HCT116 (cell line): ENCODE results near the gene SCN2B.

Experiments
- EGR1 ChIP-seq: IDR thresholded peaks from 2 replicates; pipeline ENCODE4 v1.6.1; 2012; ENCODE audit warnings: low read depth
- ELF1 ChIP-seq: IDR thresholded peaks from 2 replicates; pipeline ENCODE4 v1.6.1; 2012; ENCODE audit warnings: low read depth, borderline replicate concordance
- JUND ChIP-seq: IDR thresholded peaks from 2 replicates; pipeline ENCODE4 v1.6.1; 2012
- POLR2A ChIP-seq: IDR thresholded peaks from 2 replicates; pipeline ENCODE4 v1.7.0; 2011; ENCODE audit warnings: borderline replicate concordance; ENCODE audit not compliant: insufficient read depth, insufficient read length; ENCODE audit errors: extremely low read depth
- POLR2AphosphoS5 ChIP-seq: IDR thresholded peaks from 2 replicates; pipeline ENCODE4 v1.6.1; 2011; ENCODE audit warnings: mild to moderate bottlenecking, low read depth, low read length, moderate library complexity
- RAD21 ChIP-seq: IDR thresholded peaks from 2 replicates; pipeline ENCODE4 v1.6.1; 2012; ENCODE audit warnings: low read depth, mild to moderate bottlenecking
- TCF7L2 ChIP-seq: IDR thresholded peaks from 2 replicates; pipeline ENCODE4 v1.7.0; 2011; ENCODE audit warnings: borderline replicate concordance, inconsistent platforms; ENCODE audit not compliant: insufficient read depth, insufficient read length; ENCODE audit errors: extremely low read depth
- YY1 ChIP-seq: IDR thresholded peaks from 2 replicates; pipeline ENCODE4 v1.6.1; 2011; ENCODE audit warnings: low read length, low read depth, moderate library complexity, mild to moderate bottlenecking; ENCODE audit not compliant: insufficient replicate concordance; ENCODE audit errors: extremely low read depth
- TF ChIP-seq, protein P1 (sequence below), 3 experiments: fragments of 200-600 bp in 1 of 3; sonication (generic) in 1 of 3; IDR thresholded peaks in 2 of 3; conservative IDR thresholded peaks in 1 of 3; 2 replicates each; pipeline ENCODE4 v1.5.1; 2012 to 2017; ENCODE audit warnings: low read depth in 2 of 3, low read length in 2 of 3, antibody characterized with exemption in 1 of 3, borderline replicate concordance in 1 of 3, control low read depth in 1 of 3, mild to moderate bottlenecking in 1 of 3, mixed read lengths in 1 of 3, mixed run types in 1 of 3, moderate library complexity in 1 of 3; ENCODE audit not compliant: insufficient read depth in 1 of 3

DNA sequence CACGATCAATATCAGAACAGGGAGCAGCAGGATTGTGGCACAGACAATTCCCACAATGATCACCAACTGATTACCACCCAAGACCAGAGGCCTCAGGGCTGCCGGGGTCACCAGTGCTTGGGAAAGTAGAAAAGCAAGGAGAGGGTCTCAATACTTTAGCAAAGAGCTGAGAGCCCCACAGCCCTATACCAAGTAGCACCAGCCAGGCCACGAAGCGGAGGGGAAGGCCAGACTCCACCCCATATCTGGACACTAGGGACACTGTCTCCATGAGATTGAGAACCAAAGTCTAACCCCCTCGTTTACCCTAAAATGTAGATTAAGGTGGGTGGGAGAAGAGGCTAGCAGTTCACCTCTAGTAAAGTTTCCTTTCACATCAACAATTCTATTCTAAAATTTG, 24.1 kb upstream of the SCN2B start:
- TF ChIP-seq POLR2AphosphoS5, result no peak
- TF ChIP-seq, protein P1, sequence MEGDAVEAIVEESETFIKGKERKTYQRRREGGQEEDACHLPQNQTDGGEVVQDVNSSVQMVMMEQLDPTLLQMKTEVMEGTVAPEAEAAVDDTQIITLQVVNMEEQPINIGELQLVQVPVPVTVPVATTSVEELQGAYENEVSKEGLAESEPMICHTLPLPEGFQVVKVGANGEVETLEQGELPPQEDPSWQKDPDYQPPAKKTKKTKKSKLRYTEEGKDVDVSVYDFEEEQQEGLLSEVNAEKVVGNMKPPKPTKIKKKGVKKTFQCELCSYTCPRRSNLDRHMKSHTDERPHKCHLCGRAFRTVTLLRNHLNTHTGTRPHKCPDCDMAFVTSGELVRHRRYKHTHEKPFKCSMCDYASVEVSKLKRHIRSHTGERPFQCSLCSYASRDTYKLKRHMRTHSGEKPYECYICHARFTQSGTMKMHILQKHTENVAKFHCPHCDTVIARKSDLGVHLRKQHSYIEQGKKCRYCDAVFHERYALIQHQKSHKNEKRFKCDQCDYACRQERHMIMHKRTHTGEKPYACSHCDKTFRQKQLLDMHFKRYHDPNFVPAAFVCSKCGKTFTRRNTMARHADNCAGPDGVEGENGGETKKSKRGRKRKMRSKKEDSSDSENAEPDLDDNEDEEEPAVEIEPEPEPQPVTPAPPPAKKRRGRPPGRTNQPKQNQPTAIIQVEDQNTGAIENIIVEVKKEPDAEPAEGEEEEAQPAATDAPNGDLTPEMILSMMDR (IDR thresholded peaks at IDR 0.05 in 2 of 3, conservative IDR thresholded peaks at IDR 0.05 in 1 of 3; ENCODE audit: borderline replicate concordance in 1 of 3, insufficient read depth in 1 of 3, low read depth in 2 of 3, low read length in 2 of 3), result no peak
- TF ChIP-seq POLR2A, result no peak
- no peak for TF ChIP-seq RAD21
- TF ChIP-seq EGR1, result no peak
- TF ChIP-seq YY1, result no peak
- no peak for TF ChIP-seq JUND
- no peak for TF ChIP-seq ELF1
- TF ChIP-seq TCF7L2, result no peak
